8988T (cell line): ENCODE results near the gene CTBP1.
"Not testable (repeated sequence)": the region's sequence is repeated elsewhere in the genome, so short reads cannot be mapped to it uniquely, and the experiment has no call there.

ENCODE experiments used
- DNase-seq: peaks from one replicate; pipeline ENCODE4 v3.0.0; 2011

The CTBP1 gene

GRCh38 chr4:1248245-1249147 lies at the start of gene CTBP1:
CTBP1 (minus strand) TSS chr4:1249130; CDS start chr4:1241331, 7,799 bp downstream.
- DNase-seq = peak; percentile 100

GRCh38 chr4:1298461-1298860 lies 49.5 kb upstream of the CTBP1 start:
- DNase-seq = no peak

GRCh38 chr4:1297456-1298325 lies 48.8 kb upstream of the CTBP1 start:
- no peak for DNase-seq

- DNase-seq = no peak
Observed at GRCh38 chr4:1297023-1297395, 48.1 kb upstream of the CTBP1 start.

GRCh38 chr4:1296324-1297022 lies 47.5 kb upstream of the CTBP1 start:
- DNase-seq = peak; percentile 20

GRCh38 chr4:1295405-1296055 lies 46.6 kb upstream of the CTBP1 start:
- DNase-seq = no peak

- DNase-seq = no peak
Observed at GRCh38 chr4:1294891-1295290, 46.0 kb upstream of the CTBP1 start.

- no peak for DNase-seq
Observed at GRCh38 chr4:1294424-1294823, 45.5 kb upstream of the CTBP1 start.

GRCh38 chr4:1293991-1294390 lies 45.1 kb upstream of the CTBP1 start:
- no peak for DNase-seq

GRCh38 chr4:1293531-1293941 lies 44.6 kb upstream of the CTBP1 start:
- no peak for DNase-seq

- DNase-seq = not testable (repeated sequence)
Observed at GRCh38 chr4:1292703-1293011, 43.7 kb upstream of the CTBP1 start.

- DNase-seq = no peak
Observed at GRCh38 chr4:1291996-1292702, 43.2 kb upstream of the CTBP1 start.

GRCh38 chr4:1291091-1291490 lies 42.2 kb upstream of the CTBP1 start:
- DNase-seq = no peak

- no peak for DNase-seq
Observed at GRCh38 chr4:1290165-1290977, 41.4 kb upstream of the CTBP1 start.

- peak; percentile 97 for DNase-seq
Observed at GRCh38 chr4:1289207-1290164, 40.6 kb upstream of the CTBP1 start, which contains the start of gene MAEA. MAEA (plus strand) TSS chr4:1289891; CDS start chr4:1289914, 23 bp downstream.

- DNase-seq = no peak
Observed at GRCh38 chr4:1288786-1289185, 39.9 kb upstream of the CTBP1 start.

GRCh38 chr4:1285790-1286553 lies 37.0 kb upstream of the CTBP1 start:
- no peak for DNase-seq

- no peak for DNase-seq
Observed at GRCh38 chr4:1285151-1285789, 36.3 kb upstream of the CTBP1 start.

- DNase-seq = no peak
Observed at GRCh38 chr4:1283711-1284110, 34.8 kb upstream of the CTBP1 start.
